Liver (tissue), 9 donors: ENCODE measurements around the gene SLC12A9. TPM values are rescaled to one million over a fixed set of nuclear protein-coding genes. Genes with fewer than 3 reads are reported as not detected.
A peak's percentile ranks its signal among the peaks of the same experiment; 100 is the strongest.

Experiments
- DNase-seq: peaks from one replicate; pipeline ENCODE4 v3.0.0-alpha.2; 2017; ENCODE audit warnings: low spot score
- H3K27ac ChIP-seq, 2 donors: one replicate each; pipeline ENCODE4 v1.7.0; 2013; ENCODE audit warnings: inconsistent platforms in 2 of 2, low read length in 2 of 2, control low read depth in 1 of 2, low read depth in 1 of 2, mild to moderate bottlenecking in 1 of 2
- H3K27me3 ChIP-seq, 4 donors: one replicate each; pipeline versions ENCODE4 v1.6.1 to v1.7.0; 2013; ENCODE audit warnings: low read length in 3 of 4, inconsistent platforms in 1 of 4, mild to moderate bottlenecking in 1 of 4, moderate library complexity in 1 of 4; ENCODE audit not compliant: control insufficient read depth in 4 of 4, insufficient read depth in 4 of 4
- H3K36me3 ChIP-seq, 4 donors: one replicate each; pipeline versions ENCODE4 v1.6.1 to v1.7.0; 2013; ENCODE audit warnings: low read length in 3 of 4, mild to moderate bottlenecking in 3 of 4, low read depth in 1 of 4, moderate library complexity in 1 of 4; ENCODE audit not compliant: control insufficient read depth in 4 of 4, insufficient read depth in 3 of 4
- H3K4me1 ChIP-seq, 4 donors: one replicate each; pipeline versions ENCODE4 v1.6.1 to v1.7.0; 2013; ENCODE audit warnings: low read length in 3 of 4, mild to moderate bottlenecking in 3 of 4, moderate library complexity in 1 of 4; ENCODE audit not compliant: control insufficient read depth in 4 of 4, insufficient read depth in 4 of 4
- H3K4me3 ChIP-seq, 3 donors: one replicate each; pipeline versions ENCODE4 v1.6.1 to v1.7.0; 2013; ENCODE audit warnings: low read length in 3 of 3, control low read depth in 1 of 3, low read depth in 1 of 3, mild to moderate bottlenecking in 1 of 3
- H3K9ac ChIP-seq, 2 donors: one replicate each; pipeline ENCODE4 v1.7.0; 2013; ENCODE audit warnings: low read length in 2 of 2, mild to moderate bottlenecking in 2 of 2, moderate library complexity in 2 of 2, control low read depth in 1 of 2, low read depth in 1 of 2
- H3K9me3 ChIP-seq, 4 donors: one replicate each; pipeline versions ENCODE4 v1.6.1 to v1.7.0; 2013; ENCODE audit warnings: low read length in 3 of 4; ENCODE audit not compliant: control insufficient read depth in 4 of 4
- CTCF ChIP-seq: fragments of 150-350 bp; IDR thresholded peaks from 2 replicates; pipeline ENCODE4 v1.5.1; 2017; ENCODE audit warnings: improper control_type of control experiment, low read depth, low read length; ENCODE audit not compliant: missing input control
- EGR1 ChIP-seq, 2 donors: IDR thresholded peaks; 2 replicates each; pipeline ENCODE4 v1.6.1; 2016 to 2018; ENCODE audit warnings: antibody characterized with exemption in 2 of 2, low read depth in 2 of 2
- FOXA2 ChIP-seq: IDR thresholded peaks from 2 replicates; pipeline ENCODE4 v1.6.1; 2016; ENCODE audit warnings: antibody characterized with exemption
- HNF4A ChIP-seq, 2 donors: conservative IDR thresholded peaks; 2 replicates each; pipeline ENCODE4 v1.6.1; 2016; ENCODE audit warnings: antibody characterized with exemption in 2 of 2, mild to moderate bottlenecking in 2 of 2
- RAD21 ChIP-seq, 2 donors: IDR thresholded peaks; 2 replicates each; pipeline ENCODE4 v1.6.1; 2016; ENCODE audit warnings: antibody characterized with exemption in 2 of 2, mild to moderate bottlenecking in 2 of 2
- REST ChIP-seq: IDR thresholded peaks from 2 replicates; pipeline ENCODE4 v1.6.1; 2016; ENCODE audit warnings: antibody characterized with exemption, mild to moderate bottlenecking
- SP1 ChIP-seq: IDR thresholded peaks from 2 replicates; pipeline ENCODE4 v1.6.1; 2018; ENCODE audit warnings: antibody characterized with exemption, mild to moderate bottlenecking
- ZBTB33 ChIP-seq: IDR thresholded peaks from 2 replicates; pipeline ENCODE4 v1.6.1; 2016; ENCODE audit warnings: antibody characterized with exemption
- WGBS: extraction: QIAGEN DNeasy Blood & Tissue Kit; methylation state at CpG from one replicate; pipeline ENCODE4 v1.1.7; 2013; 5-methylcytosine and 5-hydroxymethylcytosine counted together
- polyA plus RNA-seq, 2 donors: library from polyadenylated mRNA; stranded (reverse) in 1 of 2; unstranded in 1 of 2; fragments of 200-250 nt in 1 of 2; fragments of >200 nt in 1 of 2; fragmentation: Nextera tagmentation in 1 of 2; extraction: Ambion mirVana in 1 of 2; gene quantifications; one replicate each; pipeline versions ENCODE4 v1.2.1 to v1.2.3, GENCODE V29; 2013 to 2015
- total RNA-seq, 2 donors: library from RNA; depleted of rRNA; stranded (reverse); fragments of >200 nt; gene quantifications; one replicate each; pipeline ENCODE4 v1.2.3, GENCODE V29; 2014
- donor health status: healthy.
- donor health status: healthy.
- donor health status: healthy.
- donor health status: healthy.
- donor health status: healthy.

SLC12A9 gene
- total and polyA plus RNA-seq, 4 donors: 1.8 to 17.2 (median 9.4) TPM

- Histone ChIP-seq H3K36me3 (peaks cover 0 to 1% (median 0%) of the 10 kb centered on the region in 4 donors), H3K4me1 (peaks cover 5 to 43% (median 26%) of the 10 kb centered on the region in 4 donors), H3K9me3 (no peaks in the 10 kb centered on the region), H3K27ac (no peak overlapping the region), H3K4me3 (no peak overlapping the region), H3K9ac (no peak overlapping the region), H3K27me3 (peaks cover 0 to 6% (median 0%) of the 10 kb centered on the region in 4 donors)
- DNase-seq: no peak
- 92% methylated on average over 32 of the region's 32 CpGs for WGBS
- TF ChIP-seq RAD21 (IDR thresholded peaks at IDR 0.05) (no peak), ZBTB33 (no peak), CTCF (no peak), EGR1 (IDR thresholded peaks at IDR 0.05; ENCODE audit: low read depth in 2 of 2) (no peak)
Observed at GRCh38 chr7:100893318-100893895, 40.9 kb downstream of the SLC12A9 start.

- Histone ChIP-seq H3K4me1 (peaks cover 0 to 36% (median 20%) of the 10 kb centered on the region in 4 donors), H3K27ac (no peak overlapping the region), H3K4me3 (no peak overlapping the region), H3K36me3 (no peaks in the 10 kb centered on the region), H3K9me3 (no peaks in the 10 kb centered on the region), H3K9ac (no peak overlapping the region), H3K27me3 (peaks cover 0 to 6% (median 0%) of the 10 kb centered on the region in 4 donors)
- 52% methylated on average over 40 of the region's 40 CpGs for WGBS
- DNase-seq: peak; percentile 83
- TF ChIP-seq SP1 (no peak), HNF4A (conservative IDR thresholded peaks at IDR 0.05) (no peak), FOXA2 (no peak), REST (no peak)
Observed at GRCh38 chr7:100893910-100894721, 41.6 kb downstream of the SLC12A9 start.
